ENCODE data around the gene TMEM170B. TPM values are rescaled to one million over a fixed set of nuclear protein-coding genes. Genes with fewer than 3 reads are reported as not detected.

Gene TMEM170B
- total RNA-seq, 1 experiment from 2014 or later, result 1.0 TPM

- no peak for TF ChIP-seq ATF3 (IDR thresholded peaks at IDR 0.05)
- TF ChIP-seq EGR1 (IDR thresholded peaks at IDR 0.05; ENCODE audit: low read depth), result no peak
These were observed 38.0 kb downstream of the TMEM170B start (continued) for GRCh38 chr6:11575408-11576033.

GRCh38 chr6:11580686-11581405, 43.3 kb downstream of the TMEM170B start:
- no peak for DNase-seq (ENCODE audit: low read depth, low spot score)
- no peak overlapping the region for H3K4me2 ChIP-seq (ENCODE audit: low read length)
- CTCF ChIA-PET, result no interaction called here
- no peaks in the 10 kb centered on the region for H3K9me2 ChIP-seq (ENCODE audit: insufficient read depth)
- H3K9ac ChIP-seq (ENCODE audit: low read length), result no peak overlapping the region
- H3K4me3 ChIP-seq (replicated peaks in 1 of 2; ENCODE audit: low read depth in 1 of 2, low read length in 2 of 2), result no peak overlapping the region
- no peak overlapping the region for H2AFZ ChIP-seq (ENCODE audit: low read depth, low read length, poor library complexity, severe bottlenecking)
- no peaks in the 10 kb centered on the region for H3K36me3 ChIP-seq (ENCODE audit: control insufficient read depth in 1 of 2, insufficient read depth in 2 of 2, low read length in 2 of 2)
- no peaks in the 10 kb centered on the region for H4K20me1 ChIP-seq (ENCODE audit: insufficient read depth)
- RAD21 ChIA-PET (ENCODE audit: low non-redundant PET in 1 of 2, low total read pairs in 2 of 2, uncharacterized antibody in 2 of 2, unreplicated experiment in 2 of 2), result no interaction called here
- H3K27ac ChIP-seq (ENCODE audit: low read depth, low read length), result no peak overlapping the region
- BruUV-seq (replicated peaks), result no TSS peak
- no peak for ATAC-seq
- intact Hi-C loops (cut with micrococcal nuclease), result no loop called here
- POLR2A ChIA-PET, result no interaction called here
- no peaks in the 10 kb centered on the region for H3K79me2 ChIP-seq (ENCODE audit: insufficient read depth, low read length)
- H3K9me3 ChIP-seq (ENCODE audit: control insufficient read depth in 1 of 2, insufficient read depth in 1 of 2, low read depth in 1 of 2, low read length in 2 of 2), result no peaks in the 10 kb centered on the region
- H3K27me3 ChIP-seq (ENCODE audit: insufficient read depth, low read length), result no peaks in the 10 kb centered on the region
- TF ChIP-seq MAX (IDR thresholded peaks at IDR 0.05) (no peak), EGR1 (IDR thresholded peaks at IDR 0.05; ENCODE audit: low read depth) (no peak), REST (IDR thresholded peaks at IDR 0.05; ENCODE audit: low read depth) (no peak), SRF (IDR thresholded peaks at IDR 0.05; ENCODE audit: low read depth) (no peak), CBX3 (IDR thresholded peaks at IDR 0.05; ENCODE audit: low read depth) (no peak), SIN3A (IDR thresholded peaks at IDR 0.05; ENCODE audit: low read depth) (no peak), ELF1 (IDR thresholded peaks at IDR 0.05; ENCODE audit: borderline replicate concordance, low read depth) (no peak), POLR2AphosphoS5 (IDR thresholded peaks at IDR 0.05; ENCODE audit: low read depth, low read length) (no peak), RAD21 (IDR thresholded peaks at IDR 0.05; ENCODE audit: low read depth) (no peak), EZH2phosphoT487 (IDR thresholded peaks at IDR 0.05; ENCODE audit: borderline replicate concordance) (no peak), ZNF274 (IDR thresholded peaks at IDR 0.05; ENCODE audit: low read depth, low read length) (no peak), CTCF (IDR thresholded peaks at IDR 0.05 in 2 of 3, conservative IDR thresholded peaks at IDR 0.05 in 1 of 3; ENCODE audit: borderline replicate concordance in 1 of 3, insufficient read depth in 1 of 3, low read depth in 2 of 3, low read length in 2 of 3) (no peak), SP1 (IDR thresholded peaks at IDR 0.05; ENCODE audit: low read depth) (no peak), CEBPB (IDR thresholded peaks at IDR 0.05; ENCODE audit: low read depth) (no peak)
- H3K4me1 ChIP-seq (ENCODE audit: control insufficient read depth in 1 of 2, insufficient read depth in 2 of 2, low read length in 2 of 2), result no peaks in the 10 kb centered on the region

Measured in HCT116 (cell line).